ENCODE results near the gene SHLD2.
"Not testable (repeated sequence)": the region's sequence is repeated elsewhere in the genome, so short reads cannot be mapped to it uniquely, and the experiment has no call there.

The SHLD2 gene

GRCh38 chr10:87079106-87079836 lies 15.7 kb upstream of the SHLD2 start:
- in situ Hi-C loops (cut with MboI; ENCODE audit: low pct_unique_long_range_greater_than_20kb, low sequenced_read_pairs, unreplicated experiment), result no loop called here
- no peak for DNase-seq (ENCODE audit: low spot score)
- no peak for TF ChIP-seq CTCF (IDR thresholded peaks at IDR 0.05; ENCODE audit: extremely low read depth, insufficient read depth, missing control alignments)

- in situ Hi-C loops (cut with MboI; ENCODE audit: low pct_unique_long_range_greater_than_20kb, low sequenced_read_pairs, unreplicated experiment); DNase-seq (ENCODE audit: low spot score): not testable (repeated sequence)
Measured at GRCh38 chr10:87080621-87081020, 14.4 kb upstream of the SHLD2 start.

GRCh38 chr10:87081574-87081973 lies 13.4 kb upstream of the SHLD2 start:
- in situ Hi-C loops (cut with MboI; ENCODE audit: low pct_unique_long_range_greater_than_20kb, low sequenced_read_pairs, unreplicated experiment); DNase-seq (ENCODE audit: low spot score): not testable (repeated sequence)

- in situ Hi-C loops (cut with MboI; ENCODE audit: low pct_unique_long_range_greater_than_20kb, low sequenced_read_pairs, unreplicated experiment); DNase-seq (ENCODE audit: low spot score): not testable (repeated sequence)
Measured at GRCh38 chr10:87082219-87082618, 12.8 kb upstream of the SHLD2 start.

- DNase-seq (ENCODE audit: low spot score); in situ Hi-C loops (cut with MboI; ENCODE audit: low pct_unique_long_range_greater_than_20kb, low sequenced_read_pairs, unreplicated experiment): not testable (repeated sequence)
Measured at GRCh38 chr10:87083576-87084290, 11.3 kb upstream of the SHLD2 start.

- DNase-seq (ENCODE audit: low spot score); in situ Hi-C loops (cut with MboI; ENCODE audit: low pct_unique_long_range_greater_than_20kb, low sequenced_read_pairs, unreplicated experiment): not testable (repeated sequence)
Measured at GRCh38 chr10:87084291-87084782, 10.7 kb upstream of the SHLD2 start.

GRCh38 chr10:87085537-87085936 lies 9.5 kb upstream of the SHLD2 start:
- TF ChIP-seq CTCF (IDR thresholded peaks at IDR 0.05; ENCODE audit: extremely low read depth, insufficient read depth, missing control alignments), result no peak
- no peak for DNase-seq (ENCODE audit: low spot score)
- in situ Hi-C loops (cut with MboI; ENCODE audit: low pct_unique_long_range_greater_than_20kb, low sequenced_read_pairs, unreplicated experiment), result no loop called here

- DNase-seq (ENCODE audit: low spot score), result no peak
- in situ Hi-C loops (cut with MboI; ENCODE audit: low pct_unique_long_range_greater_than_20kb, low sequenced_read_pairs, unreplicated experiment), result no loop called here
- TF ChIP-seq CTCF (IDR thresholded peaks at IDR 0.05; ENCODE audit: extremely low read depth, insufficient read depth, missing control alignments), result no peak
Measured at GRCh38 chr10:87089746-87090145, 5.3 kb upstream of the SHLD2 start.

GRCh38 chr10:87090779-87091178 lies 4.2 kb upstream of the SHLD2 start:
- in situ Hi-C loops (cut with MboI; ENCODE audit: low pct_unique_long_range_greater_than_20kb, low sequenced_read_pairs, unreplicated experiment), result no loop called here
- no peak for TF ChIP-seq CTCF (IDR thresholded peaks at IDR 0.05; ENCODE audit: extremely low read depth, insufficient read depth, missing control alignments)
- DNase-seq (ENCODE audit: low spot score), result no peak

Data from GM13977 (cell line).